ENCODE data around the gene EHMT1. TPM values are rescaled to one million over a fixed set of nuclear protein-coding genes. Genes with fewer than 3 reads are reported as not detected.
A peak's percentile ranks its signal among the peaks of the same experiment; 100 is the strongest.

Gene EHMT1
- total RNA-seq, 1 donor from 2014 or later = 162 TPM

DNA sequence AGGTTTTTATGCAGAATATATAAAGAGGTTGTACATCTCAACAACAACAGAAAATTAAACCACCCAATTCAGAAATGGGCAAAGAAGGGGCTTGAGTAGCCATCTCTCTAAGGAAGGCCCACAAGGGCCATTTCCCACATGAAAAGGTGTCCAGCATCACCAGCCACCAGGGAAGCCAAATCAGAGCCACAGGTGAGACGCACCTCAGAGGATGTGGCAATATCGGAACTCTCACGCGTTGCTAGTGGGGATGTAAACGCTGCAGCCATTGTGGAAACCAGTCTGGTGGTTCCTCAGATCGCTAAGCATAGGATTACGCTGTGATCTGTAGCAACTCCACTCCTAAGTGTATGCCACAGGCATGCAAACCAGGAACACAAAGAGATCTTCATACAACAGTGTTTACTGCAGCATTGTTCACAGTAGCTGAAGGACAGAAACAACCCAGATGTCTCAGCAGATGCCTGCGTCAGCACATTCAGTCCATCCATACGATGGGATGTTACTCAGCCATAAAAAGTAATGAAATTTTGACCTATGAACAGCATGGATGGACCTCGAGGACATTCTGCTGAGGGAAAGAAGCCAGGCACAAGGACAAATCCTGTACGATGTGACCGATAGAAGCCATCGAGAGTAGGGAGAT, 174.5 kb downstream of the EHMT1 start:
- H3K9me3 Mint-ChIP-seq (ENCODE audit: unreplicated experiment) = peaks cover 21% of the 10 kb centered on the region
- TF ChIP-seq, protein P1, sequence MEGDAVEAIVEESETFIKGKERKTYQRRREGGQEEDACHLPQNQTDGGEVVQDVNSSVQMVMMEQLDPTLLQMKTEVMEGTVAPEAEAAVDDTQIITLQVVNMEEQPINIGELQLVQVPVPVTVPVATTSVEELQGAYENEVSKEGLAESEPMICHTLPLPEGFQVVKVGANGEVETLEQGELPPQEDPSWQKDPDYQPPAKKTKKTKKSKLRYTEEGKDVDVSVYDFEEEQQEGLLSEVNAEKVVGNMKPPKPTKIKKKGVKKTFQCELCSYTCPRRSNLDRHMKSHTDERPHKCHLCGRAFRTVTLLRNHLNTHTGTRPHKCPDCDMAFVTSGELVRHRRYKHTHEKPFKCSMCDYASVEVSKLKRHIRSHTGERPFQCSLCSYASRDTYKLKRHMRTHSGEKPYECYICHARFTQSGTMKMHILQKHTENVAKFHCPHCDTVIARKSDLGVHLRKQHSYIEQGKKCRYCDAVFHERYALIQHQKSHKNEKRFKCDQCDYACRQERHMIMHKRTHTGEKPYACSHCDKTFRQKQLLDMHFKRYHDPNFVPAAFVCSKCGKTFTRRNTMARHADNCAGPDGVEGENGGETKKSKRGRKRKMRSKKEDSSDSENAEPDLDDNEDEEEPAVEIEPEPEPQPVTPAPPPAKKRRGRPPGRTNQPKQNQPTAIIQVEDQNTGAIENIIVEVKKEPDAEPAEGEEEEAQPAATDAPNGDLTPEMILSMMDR (IDR thresholded peaks at IDR 0.05; ENCODE audit: partially characterized antibody, unreplicated experiment) = no peak
- H3K4me3 Mint-ChIP-seq (ENCODE audit: unreplicated experiment) = no peak overlapping the region
- DNase-seq = no peak
- peaks cover 2% of the 10 kb centered on the region for H3K27me3 Mint-ChIP-seq (ENCODE audit: unreplicated experiment)
- peaks cover 30% of the 10 kb centered on the region for H3K4me1 Mint-ChIP-seq (ENCODE audit: low read depth, unreplicated experiment)
- peak overlapping the region; percentile 65 for H3K27ac Mint-ChIP-seq (ENCODE audit: unreplicated experiment)
- H3K36me3 Mint-ChIP-seq (ENCODE audit: unreplicated experiment) = peaks cover 7% of the 10 kb centered on the region

GRCh38 chr9:137795156-137795666, 176.4 kb downstream of the EHMT1 start:
- peaks cover 21% of the 10 kb centered on the region for H3K9me3 Mint-ChIP-seq (ENCODE audit: unreplicated experiment)
- H3K36me3 Mint-ChIP-seq (ENCODE audit: unreplicated experiment) = peaks cover 7% of the 10 kb centered on the region
- no peak overlapping the region for H3K4me3 Mint-ChIP-seq (ENCODE audit: unreplicated experiment)
- DNase-seq = no peak
- peaks cover 2% of the 10 kb centered on the region for H3K27me3 Mint-ChIP-seq (ENCODE audit: unreplicated experiment)
- TF ChIP-seq, protein P1 (IDR thresholded peaks at IDR 0.05; ENCODE audit: partially characterized antibody, unreplicated experiment) = no peak
- peak overlapping the region; percentile 81 for H3K27ac Mint-ChIP-seq (ENCODE audit: unreplicated experiment)
- peaks cover 32% of the 10 kb centered on the region for H3K4me1 Mint-ChIP-seq (ENCODE audit: low read depth, unreplicated experiment)

GRCh38 chr9:137797206-137798120, 178.7 kb downstream of the EHMT1 start:
- peaks cover 7% of the 10 kb centered on the region for H3K36me3 Mint-ChIP-seq (ENCODE audit: unreplicated experiment)
- peaks cover 32% of the 10 kb centered on the region for H3K4me1 Mint-ChIP-seq (ENCODE audit: low read depth, unreplicated experiment)

DNA sequence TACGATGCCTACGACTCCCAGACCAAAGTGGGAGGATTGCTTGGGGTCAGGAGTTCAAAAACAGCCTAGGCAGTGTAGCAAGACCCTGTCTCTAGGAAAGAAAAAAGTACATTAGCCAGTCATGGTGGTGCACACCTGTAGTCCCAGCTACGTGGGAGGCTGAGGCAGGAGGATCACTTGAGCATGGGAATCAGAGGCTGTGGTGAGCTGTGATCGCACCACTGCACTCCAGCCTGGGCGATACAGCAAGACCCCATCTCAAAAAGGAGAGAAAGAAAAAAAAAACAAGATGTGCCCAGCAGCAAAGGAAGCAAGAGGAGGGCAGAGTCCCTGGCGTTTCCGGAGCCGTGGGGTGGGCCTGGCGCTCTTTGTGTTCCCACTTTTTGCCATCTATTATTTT, 179.3 kb downstream of the EHMT1 start:
- no peak for DNase-seq
- Mint-ChIP-seq H3K9me3 (ENCODE audit: unreplicated experiment) (peaks cover 21% of the 10 kb centered on the region), H3K27me3 (ENCODE audit: unreplicated experiment) (peaks cover 4% of the 10 kb centered on the region), H3K4me3 (ENCODE audit: unreplicated experiment) (no peak overlapping the region), H3K27ac (ENCODE audit: unreplicated experiment) (no peak overlapping the region), H3K4me1 (ENCODE audit: low read depth, unreplicated experiment) (peaks cover 29% of the 10 kb centered on the region), H3K36me3 (ENCODE audit: unreplicated experiment) (peaks cover 7% of the 10 kb centered on the region)
- TF ChIP-seq, protein P1 (IDR thresholded peaks at IDR 0.05; ENCODE audit: partially characterized antibody, unreplicated experiment) = no peak

More at GRCh38 chr9:137797206-137798120, 178.7 kb downstream of the EHMT1 start:
- Mint-ChIP-seq H3K9me3 (ENCODE audit: unreplicated experiment) (peaks cover 21% of the 10 kb centered on the region), H3K27ac (ENCODE audit: unreplicated experiment) (peak overlapping the region; percentile 69), H3K27me3 (ENCODE audit: unreplicated experiment) (peaks cover 4% of the 10 kb centered on the region), H3K4me3 (ENCODE audit: unreplicated experiment) (no peak overlapping the region)
- TF ChIP-seq, protein P1 (IDR thresholded peaks at IDR 0.05; ENCODE audit: partially characterized antibody, unreplicated experiment) = no peak
- no peak for DNase-seq
